H54 (cell line): ENCODE results near the gene MRPS23.

Source experiments
- DNase-seq: peaks from one replicate; pipeline ENCODE4 v3.0.0; 2011; ENCODE audit warnings: low spot score, mixed read lengths; ENCODE audit not compliant: insufficient read length
- FAIRE-seq: peaks from 3 replicates; lab custom pipeline; 2011; peaks lifted over from hg19 to GRCh38; lab: Jason Lieb, UNC
- POLR2A ChIP-seq: IDR thresholded peaks from 2 replicates; pipeline ENCODE4 v1.6.1; 2011; ENCODE audit warnings: low read depth, mild to moderate bottlenecking, low read length

The MRPS23 gene

GRCh38 chr17:57874434-57875289 lies 24.8 kb upstream of the MRPS23 start:
- TF ChIP-seq POLR2A, result peak; percentile 35; the same call in 1 of the 2 replicates
- FAIRE-seq (no peak), DNase-seq (peak; percentile 95)

- FAIRE-seq, result no peak
- TF ChIP-seq POLR2A, result no peak
- DNase-seq, result no peak
Observed at GRCh38 chr17:57874058-57874419, 24.2 kb upstream of the MRPS23 start.

- no peak for FAIRE-seq
Observed at GRCh38 chr17:57873261-57874057, 23.6 kb upstream of the MRPS23 start.

GRCh38 chr17:57872536-57872935 lies 22.7 kb upstream of the MRPS23 start:
- no peak for DNase-seq
- TF ChIP-seq POLR2A, result no peak
- FAIRE-seq, result no peak

More at GRCh38 chr17:57873261-57874057, 23.6 kb upstream of the MRPS23 start:
- DNase-seq, result no peak
- TF ChIP-seq POLR2A, result no peak

- no peak for TF ChIP-seq POLR2A
- no peak for FAIRE-seq
- no peak for DNase-seq
Observed at GRCh38 chr17:57871863-57872262, 22.0 kb upstream of the MRPS23 start.

GRCh38 chr17:57871155-57871554 lies 21.3 kb upstream of the MRPS23 start:
- no peak for DNase-seq
- FAIRE-seq, result no peak
- no peak for TF ChIP-seq POLR2A

GRCh38 chr17:57870283-57870635 lies 20.4 kb upstream of the MRPS23 start:
- TF ChIP-seq POLR2A, result no peak
- no peak for DNase-seq
- no peak for FAIRE-seq

GRCh38 chr17:57869617-57870282 lies 19.9 kb upstream of the MRPS23 start:
- DNase-seq (peak; percentile 94), FAIRE-seq (peak; percentile 11)
- no peak for TF ChIP-seq POLR2A

- FAIRE-seq, result no peak
- TF ChIP-seq POLR2A, result no peak
- no peak for DNase-seq
Observed at GRCh38 chr17:57868910-57869616, 19.2 kb upstream of the MRPS23 start.

- FAIRE-seq (peak; percentile 15), DNase-seq (peak; percentile 99)
- 0 out of 2 replicates have a peak, but pooled peaks have one; percentile 8 for TF ChIP-seq POLR2A
Observed at GRCh38 chr17:57868007-57868909, 18.4 kb upstream of the MRPS23 start.

- TF ChIP-seq POLR2A, result no peak
- DNase-seq, result no peak
- FAIRE-seq, result no peak
Observed at GRCh38 chr17:57867126-57867525, 17.3 kb upstream of the MRPS23 start.

GRCh38 chr17:57866723-57867122 lies 16.9 kb upstream of the MRPS23 start:
- no peak for TF ChIP-seq POLR2A
- DNase-seq (no peak), FAIRE-seq (no peak)
